Adrenal gland (tissue), 5 donors: ENCODE results near the gene C8A.

Source experiments
- CTCF ChIP-seq, 6 experiments: fragments of 450-650 bp in 4 of 6; fragments of 200-600 bp in 2 of 6; sonication (generic) in 1 of 6; IDR thresholded peaks; 1 replicate in 5 of 6; 2 replicates in 1 of 6; pipeline versions ENCODE4 v1.5.1 to v1.8.0; 2016 to 2021; ENCODE audit warnings: antibody characterized with exemption in 6 of 6, mild to moderate bottlenecking in 2 of 6, moderate library complexity in 1 of 6
- POLR2A ChIP-seq, 2 donors: fragments of 450-650 bp; IDR thresholded peaks; one replicate each; pipeline ENCODE4 v1.6.1; 2017; ENCODE audit warnings: antibody characterized with exemption in 2 of 2, mild to moderate bottlenecking in 2 of 2, moderate library complexity in 1 of 2
- donor health status: DM: no; HTN: no; CAD: no.

- TF ChIP-seq CTCF (IDR thresholded peaks at IDR 0.05) (no peak), POLR2A (IDR thresholded peaks at IDR 0.05) (no peak)
Observed at GRCh38 chr1:56833088-56833487, 21.5 kb upstream of the C8A start.
